Measurements from ENCODE around the gene RGS6. TPM values are rescaled to one million over a fixed set of nuclear protein-coding genes. Genes with fewer than 3 reads are reported as not detected.

Gene RGS6
- total RNA-seq, 1 experiment from 2014 or later = not detected

DNA sequence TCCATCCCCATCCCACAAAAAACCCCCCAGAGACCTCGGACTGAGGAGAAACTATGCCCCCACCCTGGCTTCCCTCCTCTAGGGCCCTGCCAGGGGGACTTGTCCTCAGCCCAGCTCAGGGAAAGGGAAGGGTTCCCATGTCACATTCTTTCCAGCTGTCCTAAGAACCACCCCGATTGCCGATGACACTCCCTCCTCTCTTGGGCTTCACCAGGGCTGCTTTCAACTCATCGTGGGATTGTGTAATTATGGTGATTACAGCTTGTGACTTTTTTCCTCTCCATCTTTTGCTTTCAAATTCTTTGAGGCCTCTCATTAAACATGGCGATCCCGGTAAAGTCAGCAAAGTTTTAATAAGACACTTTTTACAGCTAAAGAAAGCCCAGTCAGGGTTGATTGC, 617.6 kb downstream of the RGS6 start:
- no peak for DNase-seq (ENCODE audit: low read depth)

DNA sequence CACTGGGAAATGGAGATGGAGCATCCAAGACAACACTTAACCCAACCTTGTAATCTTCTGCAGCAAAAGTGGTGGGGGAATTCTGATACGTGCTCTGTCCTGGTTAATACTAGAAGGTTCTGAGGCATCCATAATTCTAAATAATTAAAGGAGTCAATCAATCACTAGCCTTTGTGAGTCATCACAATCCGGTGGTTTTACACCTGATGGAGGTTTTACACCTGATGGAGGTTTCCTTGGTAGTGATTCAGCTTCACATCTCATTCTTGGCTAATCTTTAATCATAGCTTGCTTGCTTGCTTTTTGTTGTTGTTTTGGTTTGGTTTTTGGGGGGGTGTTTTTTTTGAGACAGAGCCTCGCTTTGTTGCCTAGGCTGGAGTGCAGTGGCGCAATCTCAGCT, 618.3 kb downstream of the RGS6 start:
- no peak for DNase-seq (ENCODE audit: low read depth)

DNA sequence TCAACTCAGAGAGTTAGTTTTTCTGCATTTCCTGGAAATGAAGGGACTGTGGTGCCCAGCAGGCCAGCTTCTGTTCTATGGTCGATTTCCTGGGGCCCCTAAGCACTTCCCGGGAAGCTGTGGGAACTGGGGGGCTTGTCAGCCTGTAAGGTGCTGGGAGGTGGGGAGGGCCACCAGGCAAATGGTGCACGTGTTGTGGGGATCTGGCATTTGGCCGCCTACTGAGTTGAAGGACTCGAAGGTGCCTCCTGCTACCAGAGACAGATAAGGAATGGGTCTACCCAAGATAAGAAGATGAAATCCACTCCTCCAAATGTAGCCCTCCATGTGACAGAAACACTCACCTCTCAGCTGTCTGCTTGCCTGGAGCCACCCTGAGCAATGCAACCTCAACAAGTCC, 620.0 kb downstream of the RGS6 start:
- DNase-seq (ENCODE audit: low read depth) = no peak

DNA sequence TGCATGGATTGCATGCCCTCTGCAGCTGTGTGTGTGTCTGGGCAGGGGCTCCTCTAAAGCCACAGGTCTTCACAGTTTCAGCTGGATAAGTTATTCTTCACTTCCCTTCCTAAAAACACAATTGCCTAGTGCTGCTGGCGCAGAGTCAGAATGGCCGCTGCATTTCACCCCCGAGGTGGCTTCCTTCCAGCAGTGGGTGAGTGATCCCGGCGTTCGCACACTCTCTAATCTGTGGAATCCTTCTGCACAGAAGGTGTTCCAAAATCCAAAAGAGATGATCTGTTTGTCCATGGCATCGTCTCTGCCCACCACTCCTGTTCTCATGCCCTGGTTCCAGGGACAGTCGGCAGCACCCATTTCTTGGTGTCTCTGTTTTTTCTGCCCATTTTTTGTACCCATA, 620.9 kb downstream of the RGS6 start:
- DNase-seq (ENCODE audit: low read depth) = no peak

DNA sequence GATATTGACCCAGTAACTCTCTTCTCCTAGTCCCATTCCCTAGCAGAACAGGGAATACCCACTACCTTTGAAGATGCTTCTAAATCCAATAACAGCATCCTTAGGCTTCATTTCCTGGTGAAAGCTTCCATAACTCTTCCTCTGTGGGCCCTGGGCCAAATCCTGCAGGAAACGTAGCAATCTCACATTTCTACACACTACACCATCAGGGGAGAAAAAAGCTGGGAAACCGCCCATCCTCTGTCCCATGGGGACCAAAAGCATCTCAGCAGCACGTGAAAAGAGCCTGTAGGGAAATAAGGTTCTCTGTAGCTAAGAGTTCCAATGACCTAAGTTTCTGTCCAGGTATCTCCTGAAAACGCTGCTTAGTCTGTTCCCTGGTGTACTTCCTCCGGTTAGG, 621.4 kb downstream of the RGS6 start:
- DNase-seq (ENCODE audit: low read depth) = no peak

DNA sequence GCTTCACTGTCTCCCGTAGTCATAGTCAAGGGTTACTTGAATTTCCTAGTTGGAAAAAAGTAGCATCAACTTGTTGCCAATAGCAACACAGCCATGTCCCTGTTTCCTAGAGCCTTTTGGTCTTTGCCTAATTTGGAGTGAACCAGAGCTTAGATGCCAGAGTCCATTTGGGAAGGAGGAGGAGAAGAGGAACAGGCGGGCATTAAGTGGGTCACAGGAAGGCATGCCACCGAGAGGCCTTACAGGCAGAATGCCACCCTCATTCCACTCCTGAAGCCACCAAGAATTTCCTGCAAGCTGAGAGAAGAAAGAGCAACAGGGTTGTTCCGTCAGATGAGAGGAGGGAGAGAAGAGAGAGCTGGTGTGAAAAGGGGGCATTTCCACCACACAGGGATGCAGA, 622.2 kb downstream of the RGS6 start:
- DNase-seq (ENCODE audit: low read depth) = no peak

DNA sequence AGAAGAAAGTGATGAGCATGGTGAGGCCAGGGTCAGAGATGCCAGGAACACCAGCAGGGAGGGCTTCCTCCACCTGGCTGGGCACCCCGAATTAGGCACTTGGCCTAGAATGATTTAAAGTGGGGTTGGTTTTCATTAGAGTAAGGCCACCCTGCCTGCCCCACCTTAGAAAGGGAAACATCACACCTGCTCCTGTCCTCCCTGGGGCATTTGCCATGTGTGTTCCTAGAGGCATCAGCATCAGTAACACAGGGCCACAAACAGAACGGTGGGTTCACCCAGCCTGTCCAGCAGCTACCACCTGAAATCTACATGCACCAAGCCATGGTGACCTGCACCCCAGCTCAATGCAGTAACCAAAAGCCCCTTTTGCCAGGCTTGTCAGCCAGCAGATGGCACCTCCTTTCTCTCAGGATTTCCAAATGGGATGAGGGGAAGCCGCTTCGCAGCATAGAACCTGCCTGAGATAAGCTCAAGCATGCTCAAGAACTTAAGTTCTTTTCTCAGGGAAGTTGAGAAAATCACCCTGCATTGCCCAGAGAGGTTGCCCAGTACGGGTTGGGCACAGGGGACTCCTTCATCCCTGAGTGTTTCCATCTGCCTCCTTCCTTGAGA, 622.9 kb downstream of the RGS6 start:
- no peak for DNase-seq (ENCODE audit: low read depth)

DNA sequence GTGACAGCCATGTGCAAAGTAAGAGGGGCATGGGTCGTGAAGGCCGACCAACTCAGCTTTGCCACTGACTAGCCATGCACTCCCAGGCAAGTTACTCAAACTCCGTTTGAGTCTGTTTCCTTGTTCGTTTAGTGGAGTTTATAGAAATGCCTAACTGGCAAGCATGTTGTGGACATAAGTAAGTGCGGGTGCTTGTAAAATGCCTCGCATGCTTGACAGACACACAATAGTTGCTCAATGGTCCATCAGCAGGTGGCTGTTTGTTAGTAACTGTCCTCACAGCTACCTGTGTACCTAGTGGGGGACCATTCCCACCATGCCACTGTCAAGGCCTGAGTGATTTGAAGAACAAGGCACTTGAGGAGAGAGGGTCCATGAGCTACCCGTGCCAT, 623.4 kb downstream of the RGS6 start:
- no peak for DNase-seq (ENCODE audit: low read depth)

DNA sequence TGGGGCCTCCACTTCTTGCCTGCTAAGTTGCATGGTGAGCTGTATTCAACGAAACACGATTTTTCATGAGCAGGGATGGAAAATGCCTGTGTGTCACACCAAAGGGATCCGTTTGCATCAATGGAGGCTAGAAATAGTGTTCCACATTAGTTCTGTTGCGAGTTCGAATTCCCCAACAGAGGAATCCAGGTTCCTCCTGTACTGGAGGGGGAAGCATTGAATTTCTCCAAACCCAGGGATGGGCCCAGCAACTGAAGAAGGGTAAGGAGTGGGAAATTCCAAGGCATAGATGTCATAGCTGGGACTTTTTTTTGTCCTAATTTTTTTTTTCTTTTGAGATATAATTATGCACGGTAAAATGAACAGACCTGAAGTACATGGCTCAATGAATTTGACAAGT, 625.4 kb downstream of the RGS6 start:
- no peak for DNase-seq (ENCODE audit: low read depth)

DNA sequence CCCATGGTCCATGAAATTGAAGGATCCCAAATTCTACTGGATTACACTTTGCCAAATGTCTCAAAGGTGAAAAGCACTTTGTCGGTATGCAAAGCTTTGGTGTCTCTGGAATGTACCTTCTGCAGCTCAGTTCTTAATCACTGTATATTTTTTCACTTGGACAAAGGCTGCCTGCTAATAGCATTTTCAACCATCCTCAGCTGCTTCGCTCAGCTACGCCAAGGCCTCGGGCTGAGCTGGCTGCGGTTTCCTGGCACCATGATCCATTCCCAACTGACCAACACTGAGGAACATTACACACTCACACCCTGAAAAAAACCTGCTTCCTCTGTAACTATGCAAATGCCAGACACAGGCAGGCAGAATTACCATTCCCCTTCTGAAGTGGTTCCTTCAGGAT, 626.5 kb downstream of the RGS6 start:
- peak; percentile 93 for DNase-seq (ENCODE audit: low read depth)

DNA sequence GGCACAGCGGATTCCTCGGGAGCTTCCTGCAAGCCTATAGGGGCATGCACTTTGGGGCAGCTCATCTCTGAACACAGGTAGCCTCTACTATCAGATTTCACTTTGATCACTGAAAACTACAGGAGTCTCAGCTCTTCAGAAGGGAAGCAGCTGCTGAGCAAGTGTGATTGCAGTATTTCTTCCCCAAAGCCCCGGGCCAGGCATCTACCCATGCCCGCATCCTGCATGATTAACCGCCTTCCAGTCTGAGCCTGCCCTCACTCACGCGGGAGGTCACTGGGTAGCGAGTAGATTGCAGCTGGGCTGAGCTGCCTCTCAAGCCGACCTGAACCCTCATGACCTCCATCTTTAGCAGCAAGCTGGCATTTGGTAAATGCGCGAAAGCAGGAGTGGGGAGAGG, 627.0 kb downstream of the RGS6 start:
- peak; percentile 81 for DNase-seq (ENCODE audit: low read depth)

DNA sequence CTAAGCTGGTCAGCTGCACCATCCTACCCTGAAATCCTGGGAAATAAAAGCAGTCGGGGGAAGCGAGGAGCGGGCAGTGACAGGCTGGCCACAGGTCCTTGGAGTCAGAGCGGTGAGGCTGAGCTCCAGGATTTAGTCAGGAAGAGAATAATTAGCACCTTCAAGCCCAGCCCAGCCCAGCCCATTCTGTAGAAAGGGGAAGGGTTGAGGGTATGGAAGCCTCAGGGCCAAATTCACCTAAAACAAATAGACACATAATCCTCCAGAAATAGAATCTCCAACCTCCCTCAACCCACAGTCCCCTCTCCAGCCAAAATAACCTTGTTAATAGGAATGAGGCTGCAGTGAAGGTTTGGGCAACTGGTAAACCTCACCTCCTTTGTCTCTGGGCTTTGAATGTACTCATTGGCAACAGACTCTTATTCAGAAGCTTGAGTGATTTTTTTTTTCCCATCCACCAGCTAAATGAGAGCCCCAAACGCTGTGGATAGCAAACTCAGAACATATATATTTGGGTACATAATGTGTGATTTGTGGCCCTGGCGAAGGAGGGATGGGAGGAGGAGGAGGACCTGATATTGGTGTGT, 627.5 kb downstream of the RGS6 start:
- DNase-seq (ENCODE audit: low read depth) = no peak

DNA sequence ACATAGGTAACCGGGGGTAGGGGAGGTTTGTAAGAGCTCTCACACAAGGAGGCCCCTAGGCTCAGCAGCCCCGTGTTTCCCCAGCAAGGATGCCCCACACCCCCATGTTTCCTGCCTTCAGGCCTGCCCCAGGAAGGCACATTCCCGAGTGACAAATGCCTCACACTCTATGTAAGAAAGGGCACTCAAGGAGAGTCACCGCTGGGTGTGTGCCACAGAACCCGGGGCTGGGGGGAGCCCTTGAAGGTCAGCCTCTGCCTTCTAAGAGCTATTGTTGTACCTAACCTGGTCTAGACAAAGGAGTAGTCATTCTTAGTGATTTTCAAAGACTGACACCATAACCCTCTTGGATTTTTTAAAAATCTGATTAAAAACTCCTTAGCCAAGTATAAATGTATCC, 628.1 kb downstream of the RGS6 start:
- DNase-seq (ENCODE audit: low read depth) = peak; percentile 56

DNA sequence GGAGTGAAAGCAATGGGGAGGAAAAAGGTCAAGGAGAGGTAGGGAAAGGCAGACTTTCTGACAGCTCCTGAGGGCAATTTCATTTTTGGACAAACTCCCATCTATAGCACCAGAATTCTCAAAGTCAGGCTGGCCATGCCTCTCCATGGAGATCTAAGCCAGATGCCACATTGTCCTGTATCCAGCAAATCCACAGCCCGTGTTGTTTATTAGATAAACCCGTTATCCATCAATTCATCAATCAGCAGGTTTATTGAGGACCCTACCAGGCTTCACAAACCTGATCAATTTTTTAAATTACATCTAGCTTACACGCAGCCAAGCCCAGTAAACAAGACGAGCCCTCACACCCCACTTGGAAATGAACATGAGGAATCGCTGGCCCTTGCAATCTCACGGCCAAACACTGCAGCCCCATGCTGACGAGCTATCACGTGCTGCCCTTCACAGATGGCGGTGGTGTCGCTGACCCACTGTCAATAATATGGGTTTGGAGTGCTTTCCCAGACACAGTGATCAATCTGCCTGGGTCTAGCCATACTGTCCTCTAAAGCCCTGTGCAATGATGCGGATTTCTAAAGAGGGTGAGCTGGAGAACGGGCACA, 628.8 kb downstream of the RGS6 start:
- DNase-seq (ENCODE audit: low read depth) = no peak

DNA sequence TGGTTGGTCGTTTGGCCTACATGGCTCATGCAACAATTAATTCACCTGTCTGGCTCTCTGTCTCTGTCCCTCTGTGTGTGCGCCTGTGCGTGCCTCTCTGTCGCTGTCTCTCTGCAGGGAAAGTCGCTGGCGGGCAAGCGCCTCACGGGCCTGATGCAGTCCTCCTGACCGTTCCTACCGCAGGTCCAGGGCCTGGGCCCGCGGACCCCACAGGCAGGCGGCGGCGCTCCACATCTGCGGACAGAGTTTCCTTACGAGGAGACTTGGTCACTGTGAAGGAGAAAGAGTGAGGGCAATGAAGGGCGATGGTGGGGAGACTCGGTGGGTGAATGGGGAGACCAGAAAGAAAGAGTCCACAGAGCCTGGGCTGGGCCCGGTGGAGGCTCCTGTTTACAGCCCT, 630.1 kb downstream of the RGS6 start:
- no peak for DNase-seq (ENCODE audit: low read depth)

DNA sequence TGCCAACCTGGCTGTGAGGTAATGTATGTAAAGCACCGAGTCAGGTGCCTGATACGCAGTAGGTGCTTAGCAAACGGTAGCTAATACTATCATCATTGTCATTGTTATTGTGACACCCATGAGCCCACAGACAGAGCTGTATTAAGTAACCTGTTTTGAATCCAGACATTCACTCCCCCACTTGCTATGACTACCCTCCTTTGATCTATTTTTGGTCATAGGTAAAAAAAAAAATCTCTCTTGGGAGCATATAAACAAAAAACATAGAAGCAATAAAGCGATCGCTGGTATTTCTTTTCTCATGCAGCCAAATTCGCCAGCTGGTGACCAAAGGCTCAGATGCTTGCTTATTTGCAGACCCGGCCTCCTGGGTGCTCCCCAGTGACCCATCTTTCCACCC, 631.4 kb downstream of the RGS6 start:
- DNase-seq (ENCODE audit: low read depth) = no peak

DNA sequence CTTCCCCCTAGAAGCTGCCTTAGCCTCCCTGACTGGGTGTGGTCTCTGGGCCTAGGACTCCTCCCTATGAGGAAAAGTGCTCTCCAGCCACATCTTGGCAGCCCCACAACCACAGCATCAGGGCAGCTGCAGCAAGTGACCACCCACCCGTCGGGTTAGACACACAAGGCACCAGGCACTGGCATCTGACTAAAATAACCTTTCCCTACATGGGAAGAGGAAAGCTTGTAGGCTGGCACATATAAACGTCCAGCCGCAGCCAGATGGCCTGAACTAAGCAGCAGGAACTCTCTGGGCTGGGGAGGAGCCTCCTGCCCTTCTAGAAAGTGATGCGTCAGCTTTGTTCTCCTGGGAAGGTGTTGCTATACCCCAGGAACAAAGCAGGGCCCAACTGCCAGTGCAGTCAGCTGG, 632.9 kb downstream of the RGS6 start:
- no peak for DNase-seq (ENCODE audit: low read depth)

DNA sequence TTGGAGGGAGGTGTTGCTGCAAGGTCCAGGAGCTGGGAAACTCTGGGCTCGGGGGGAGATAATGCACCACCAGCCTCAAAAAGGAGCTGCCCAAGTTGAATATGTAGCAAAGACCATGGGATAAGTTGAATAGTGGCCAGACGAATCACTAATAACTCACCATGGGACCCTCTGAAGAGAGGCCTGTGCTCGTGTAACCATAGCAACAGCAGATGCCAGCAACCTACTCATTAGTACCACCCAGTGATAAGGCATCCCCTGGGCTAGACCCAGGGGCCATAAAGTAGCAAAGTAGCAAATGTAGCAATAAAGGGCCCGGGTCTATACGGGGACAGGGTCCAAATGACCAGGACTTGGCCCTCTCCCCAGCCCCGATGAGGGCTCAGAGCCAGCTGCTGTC, 633.7 kb downstream of the RGS6 start:
- no peak for DNase-seq (ENCODE audit: low read depth)

DNA sequence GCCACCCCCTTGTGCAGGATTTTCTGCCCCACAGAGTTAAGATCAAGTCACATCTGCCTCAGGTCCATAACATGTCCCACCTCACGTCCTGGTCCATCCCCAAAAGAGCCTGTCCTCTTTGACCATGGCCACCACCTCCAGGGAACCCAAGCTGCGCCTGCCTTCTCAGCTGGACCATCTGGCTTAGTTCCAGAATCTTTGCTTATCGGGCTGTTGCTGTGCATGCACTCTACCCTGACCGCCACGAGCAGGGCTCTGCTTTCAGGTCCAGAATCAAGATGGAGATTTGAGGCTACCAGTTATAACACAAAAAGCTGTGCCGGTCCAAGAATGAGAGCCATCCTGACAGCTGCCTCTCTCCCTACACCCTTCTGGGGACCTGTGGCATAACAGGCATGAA, 635.0 kb downstream of the RGS6 start:
- no peak for DNase-seq (ENCODE audit: low read depth)

DNA sequence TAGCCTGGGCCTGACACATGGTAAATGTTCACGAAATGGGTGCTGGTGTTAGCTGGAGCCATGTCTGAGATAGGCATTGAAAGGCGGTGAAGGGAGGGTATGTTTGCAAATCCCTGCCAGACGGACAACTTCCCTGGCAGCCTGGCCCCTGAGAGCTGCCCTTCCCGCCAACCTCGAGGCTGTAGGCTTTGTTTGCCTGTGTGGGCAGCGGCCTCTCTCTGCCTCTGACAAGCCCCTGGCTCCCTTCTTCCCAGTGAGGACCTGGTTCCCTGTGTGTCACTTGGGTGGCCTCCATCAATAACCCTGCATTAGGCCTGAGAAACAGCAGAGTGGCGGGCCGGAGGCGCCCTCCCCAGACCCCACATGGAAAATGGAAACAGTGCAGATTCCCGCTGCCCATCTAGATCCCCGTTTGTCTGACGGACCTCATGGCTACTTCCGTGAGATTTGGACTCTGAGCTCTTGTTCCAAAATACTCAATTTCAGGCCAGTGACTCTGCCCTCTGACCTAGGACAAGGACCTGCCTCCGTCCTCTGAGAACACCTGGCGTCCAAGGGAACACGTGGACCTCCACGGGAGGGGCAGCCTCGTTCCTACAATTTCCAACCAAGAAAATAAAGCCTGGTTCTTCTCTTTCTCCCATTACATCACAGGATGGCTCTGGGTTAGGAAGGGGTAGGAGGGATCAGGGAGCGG, 636.2 kb downstream of the RGS6 start:
- no peak for DNase-seq (ENCODE audit: low read depth)

DNA sequence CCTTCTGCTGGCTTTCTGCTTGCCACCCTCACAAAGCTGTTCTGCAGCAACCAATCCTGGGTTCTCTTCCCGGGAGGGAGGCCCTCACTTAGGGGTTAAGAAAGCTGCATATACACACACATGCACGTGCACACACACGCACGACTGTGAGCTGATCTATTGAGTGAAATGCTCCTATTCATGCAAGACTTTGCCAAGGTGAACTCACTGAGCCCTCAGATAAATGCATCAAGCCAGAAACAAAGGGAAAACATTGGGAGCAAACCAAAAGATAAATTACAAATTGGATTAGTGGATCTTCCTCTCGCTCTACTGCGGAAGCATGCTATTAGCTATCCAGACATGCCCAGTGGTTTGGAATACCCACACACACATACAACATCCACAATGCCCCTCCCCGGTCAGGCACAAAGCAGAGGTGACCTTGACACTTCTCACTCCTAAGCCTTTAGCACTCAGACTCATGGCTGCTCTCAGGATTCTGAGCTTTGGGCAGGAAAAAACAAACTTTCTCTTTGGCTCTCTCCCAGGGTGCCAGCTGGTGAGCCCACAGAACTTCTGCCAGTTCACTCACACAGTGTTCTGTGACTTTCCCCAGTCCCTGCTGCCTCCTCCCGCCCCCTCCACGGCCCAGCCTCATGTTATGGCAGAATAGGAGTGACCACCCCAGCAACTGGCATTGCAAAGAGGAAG, 641.6 kb downstream of the RGS6 start:
- DNase-seq (ENCODE audit: low read depth) = no peak

DNA sequence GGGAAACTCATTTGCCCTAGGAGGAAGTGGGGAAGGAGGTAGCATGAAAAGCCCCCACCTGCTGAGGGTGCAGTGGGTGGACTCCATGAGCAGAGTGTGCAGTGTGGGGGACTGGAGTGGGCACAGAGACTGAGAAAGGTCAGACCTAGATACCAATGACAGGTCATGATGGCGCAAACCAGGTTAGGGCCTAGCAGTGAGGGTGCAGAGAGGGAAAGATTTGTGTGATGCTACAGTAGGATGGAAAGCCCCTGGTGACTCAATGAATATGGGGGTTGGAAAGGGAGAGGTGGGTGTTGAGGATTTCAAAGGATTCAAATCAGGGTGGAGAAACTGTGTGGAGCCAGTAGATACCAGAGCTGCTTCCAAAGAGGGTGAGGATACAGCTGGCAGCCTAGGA, 642.5 kb downstream of the RGS6 start:
- no peak for DNase-seq (ENCODE audit: low read depth)

All from HT1080 (cell line).